K562 (cell line): ENCODE results near the gene VPS4A. TPM values are rescaled to one million over a fixed set of nuclear protein-coding genes. Genes with fewer than 3 reads are reported as not detected.

Experiments used
- CHAMP1 ChIP-seq: fragments of 450-650 bp; IDR thresholded peaks from 2 replicates; pipeline ENCODE4 v1.6.1; 2016; ENCODE audit warnings: mild to moderate bottlenecking
- FOXA3 ChIP-seq, 2 experiments: fragments of 450-650 bp in 1 of 2; sonication (generic) in 1 of 2; formaldehyde crosslinking; IDR thresholded peaks in 1 of 2; conservative IDR thresholded peaks in 1 of 2; 2 replicates each; pipeline versions ENCODE4 v1.4.0 to v1.8.0; 2020 to 2022; ENCODE audit warnings: mild to moderate bottlenecking in 2 of 2, missing genetic modification reagents in 1 of 2
- FUS ChIP-seq: fragments of 200-400 bp; formaldehyde crosslinking; optimal IDR thresholded peaks from 2 replicates; pipeline ENCODE3; 2017; ENCODE audit warnings: low read depth, low read length
- KDM5B ChIP-seq: fragments of 200-600 bp; sonication (generic); IDR thresholded peaks from 2 replicates; pipeline ENCODE4 v1.6.1; 2012; ENCODE audit warnings: low read depth, mild to moderate bottlenecking, moderate library complexity, low read length, control low read depth, inconsistent platforms; ENCODE audit not compliant: insufficient replicate concordance
- NBN ChIP-seq: fragments of 450-650 bp; IDR thresholded peaks from 2 replicates; pipeline ENCODE4 v1.6.1; 2016; ENCODE audit warnings: low read depth, mild to moderate bottlenecking
- NCOA6 ChIP-seq: fragments of 450-650 bp; IDR thresholded peaks from 2 replicates; pipeline ENCODE4 v1.6.1; 2017; ENCODE audit warnings: mild to moderate bottlenecking
- NFYB ChIP-seq: IDR thresholded peaks from 2 replicates; pipeline ENCODE4 v1.6.1; 2011; ENCODE audit warnings: mild to moderate bottlenecking, moderate library complexity; ENCODE audit not compliant: insufficient read length; ENCODE audit errors: extremely low read depth
- NR2F6 ChIP-seq: fragments of 450-650 bp; formaldehyde crosslinking; IDR thresholded peaks from 2 replicates; pipeline ENCODE4 v1.4.0; 2020; ENCODE audit warnings: mild to moderate bottlenecking
- RBM15 ChIP-seq: fragments of 200-400 bp; formaldehyde crosslinking; IDR thresholded peaks from 2 replicates; pipeline ENCODE4 v1.6.1; 2018; ENCODE audit warnings: mild to moderate bottlenecking, low read length, moderate library complexity; ENCODE audit not compliant: insufficient read depth
- RNF2 ChIP-seq: sonication (generic); IDR thresholded peaks from 2 replicates; pipeline ENCODE4 v1.6.1; 2016
- SAFB ChIP-seq: fragments of 200-400 bp; formaldehyde crosslinking; IDR thresholded peaks from 2 replicates; pipeline ENCODE4 v1.6.1; 2017; ENCODE audit warnings: low read depth, low read length, borderline replicate concordance
- SNRNP70 ChIP-seq: fragments of 200-400 bp; formaldehyde crosslinking; optimal IDR thresholded peaks from 2 replicates; pipeline ENCODE3; 2017; ENCODE audit warnings: low read depth, low read length
- SPI1 ChIP-seq: IDR thresholded peaks from 2 replicates; pipeline ENCODE4 v1.6.1; 2011; ENCODE audit warnings: low read depth, low read length, control low read depth, borderline replicate concordance
- ZBTB1 ChIP-seq: sonication (generic); formaldehyde crosslinking; IDR thresholded peaks from 2 replicates; pipeline ENCODE4 v1.8.1; 2023; ENCODE audit warnings: missing genetic modification reagents, low read depth, mild to moderate bottlenecking, borderline replicate concordance
- ZNF263 ChIP-seq: sonication (generic); formaldehyde crosslinking; IDR thresholded peaks from 2 replicates; pipeline ENCODE4 v1.8.0; 2022; ENCODE audit warnings: mild to moderate bottlenecking, missing genetic modification reagents, borderline replicate concordance
- ZNF655 ChIP-seq: fragments of 250-450 bp; sonication (Bioruptor Pico); IDR thresholded peaks from 2 replicates; pipeline ENCODE4 v1.5.0; 2021
- ZNF668 ChIP-seq: fragments of 250-450 bp; sonication (Bioruptor Pico); IDR thresholded peaks from 2 replicates; pipeline ENCODE4 v1.8.0; 2022; ENCODE audit warnings: mild to moderate bottlenecking, inconsistent platforms
- polyA plus RNA-seq, 8 experiments: library from polyadenylated mRNA; depleted of rRNA in 4 of 8; stranded (reverse) in 5 of 8; unstranded in 3 of 8; fragments of >200 nt; fragmentation: Nextera tagmentation in 2 of 8; fragmentation: Illumina TruSeq in 1 of 8; extraction: Ambion mirVana in 2 of 8; extraction: Trizol in 1 of 8; gene quantifications; 2 replicates each; pipeline versions ENCODE4 v1.2.1 to v1.2.3, GENCODE V29; 2011 to 2014; ENCODE audit warnings: inconsistent platforms in 1 of 8, missing spikeins in 1 of 8
- total RNA-seq, 7 experiments: library from RNA; depleted of rRNA in 6 of 7; stranded (reverse); fragments of >200 nt in 6 of 7; fragmentation: Illumina TruSeq in 2 of 7; extraction: Trizol in 2 of 7; gene quantifications; 2 replicates each; pipeline versions ENCODE4 v1.2.1 to v1.2.3, GENCODE V29; 2011 to 2021; ENCODE audit warnings: low replicate concordance in 1 of 7
- TF ChIP-seq, protein P1 (sequence below), 2 experiments: fragments of 450-650 bp; conservative IDR thresholded peaks; 2 replicates each; pipeline ENCODE4 v1.6.1; 2017; ENCODE audit warnings: mild to moderate bottlenecking in 2 of 2, moderate library complexity in 2 of 2
- TF ChIP-seq, protein P2 (sequence below): fragments of 250-450 bp; sonication (Bioruptor Pico); IDR thresholded peaks from 2 replicates; pipeline ENCODE4 v1.8.0; 2022; ENCODE audit warnings: inconsistent platforms

Gene VPS4A
- total and polyA plus RNA-seq, 9 of the 15 experiments (the other 6 are each of a cell fraction or from before 2014, with no cell fraction given), result 7.6 to 45.4 (median 29.9) TPM

DNA sequence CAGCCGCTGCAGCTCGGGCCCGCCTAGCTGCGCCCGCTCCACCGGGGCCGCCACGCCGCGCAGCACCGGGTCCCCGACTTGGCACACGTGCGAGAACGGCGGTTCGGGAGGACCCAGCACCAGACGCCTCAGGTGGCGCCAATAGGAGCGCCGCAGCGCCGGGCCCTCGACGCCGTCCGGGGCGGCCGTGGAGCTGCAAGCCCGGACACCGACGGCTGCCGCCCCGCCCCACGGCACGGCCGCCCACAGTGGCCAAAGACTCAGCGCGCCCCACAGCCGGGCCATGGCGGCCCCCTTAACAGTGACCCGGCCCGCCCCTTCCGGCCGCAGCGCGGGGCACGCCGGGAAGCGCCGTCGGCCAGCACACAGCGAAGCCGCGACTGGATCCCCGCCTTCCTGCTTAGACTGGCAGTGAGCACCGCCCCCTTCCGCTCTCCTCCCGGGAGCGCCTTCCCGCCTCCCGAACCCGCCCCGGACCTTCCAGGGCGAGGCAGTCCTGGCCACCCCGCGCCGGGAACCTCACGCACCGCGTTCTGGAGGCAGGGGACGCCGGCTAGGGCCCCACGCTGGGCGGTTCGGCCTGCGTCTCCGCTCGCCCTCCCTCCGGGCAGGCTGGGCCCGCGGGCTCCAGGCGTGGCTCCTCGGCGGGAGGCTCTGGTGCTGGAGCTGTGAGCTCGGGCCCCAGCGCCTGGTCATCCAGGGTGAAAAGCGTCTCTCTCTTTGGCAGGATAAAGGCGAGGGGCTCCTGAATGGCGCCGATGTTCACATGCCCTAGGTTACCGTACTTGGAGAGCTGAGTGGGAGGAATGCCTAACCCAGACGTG, 19.3 kb downstream of the VPS4A start, which contains the start of gene PDF (continued):
- TF ChIP-seq KDM5B (peak; percentile 72), NR2F6 (no peak), ZNF668 (CRISPR knock-in tag) (no peak), NCOA6 (peak; percentile 19; the same call in 1 of the 2 replicates), RBM15 (no peak), CHAMP1 (no peak), NBN (no peak), SNRNP70 (no peak), ZNF655 (CRISPR knock-in tag) (no peak), ZBTB1 (peak; percentile 69), FUS (peak; percentile 59), NFYB (no peak), SPI1 (peak; percentile 53; the same call in 1 of the 2 replicates), FOXA3 (CRISPR knock-in tag; conservative IDR thresholded peaks at IDR 0.05 in 1 of 2, IDR thresholded peaks at IDR 0.05 in 1 of 2) (no peak), RNF2 (0 out of 2 replicates have a peak, but pooled peaks have one; percentile 28), ZNF263 (CRISPR knock-in tag) (peak; percentile 60; the same call in 1 of the 2 replicates), SAFB (peak; percentile 66; the same call in 1 of the 2 replicates)
- TF ChIP-seq, protein P1, sequence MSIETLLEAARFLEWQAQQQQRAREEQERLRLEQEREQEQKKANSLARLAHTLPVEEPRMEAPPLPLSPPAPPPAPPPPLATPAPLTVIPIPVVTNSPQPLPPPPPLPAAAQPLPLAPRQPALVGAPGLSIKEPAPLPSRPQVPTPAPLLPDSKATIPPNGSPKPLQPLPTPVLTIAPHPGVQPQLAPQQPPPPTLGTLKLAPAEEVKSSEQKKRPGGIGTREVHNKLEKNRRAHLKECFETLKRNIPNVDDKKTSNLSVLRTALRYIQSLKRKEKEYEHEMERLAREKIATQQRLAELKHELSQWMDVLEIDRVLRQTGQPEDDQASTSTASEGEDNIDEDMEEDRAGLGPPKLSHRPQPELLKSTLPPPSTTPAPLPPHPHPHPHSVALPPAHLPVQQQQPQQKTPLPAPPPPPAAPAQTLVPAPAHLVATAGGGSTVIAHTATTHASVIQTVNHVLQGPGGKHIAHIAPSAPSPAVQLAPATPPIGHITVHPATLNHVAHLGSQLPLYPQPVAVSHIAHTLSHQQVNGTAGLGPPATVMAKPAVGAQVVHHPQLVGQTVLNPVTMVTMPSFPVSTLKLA (conservative IDR thresholded peaks at IDR 0.05), result peak; percentile 64 to 67
- TF ChIP-seq, protein P2, sequence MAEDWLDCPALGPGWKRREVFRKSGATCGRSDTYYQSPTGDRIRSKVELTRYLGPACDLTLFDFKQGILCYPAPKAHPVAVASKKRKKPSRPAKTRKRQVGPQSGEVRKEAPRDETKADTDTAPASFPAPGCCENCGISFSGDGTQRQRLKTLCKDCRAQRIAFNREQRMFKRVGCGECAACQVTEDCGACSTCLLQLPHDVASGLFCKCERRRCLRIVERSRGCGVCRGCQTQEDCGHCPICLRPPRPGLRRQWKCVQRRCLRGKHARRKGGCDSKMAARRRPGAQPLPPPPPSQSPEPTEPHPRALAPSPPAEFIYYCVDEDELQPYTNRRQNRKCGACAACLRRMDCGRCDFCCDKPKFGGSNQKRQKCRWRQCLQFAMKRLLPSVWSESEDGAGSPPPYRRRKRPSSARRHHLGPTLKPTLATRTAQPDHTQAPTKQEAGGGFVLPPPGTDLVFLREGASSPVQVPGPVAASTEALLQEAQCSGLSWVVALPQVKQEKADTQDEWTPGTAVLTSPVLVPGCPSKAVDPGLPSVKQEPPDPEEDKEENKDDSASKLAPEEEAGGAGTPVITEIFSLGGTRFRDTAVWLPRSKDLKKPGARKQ (CRISPR knock-in tag), result no peak
